Spinal cord (tissue), 10 donors: Measurements from ENCODE around the gene CCDC57. TPM values are rescaled to one million over a fixed set of nuclear protein-coding genes. Genes with fewer than 3 reads are reported as not detected.

ENCODE experiments used
- DNase-seq, 6 donors: peaks; one replicate each; pipeline versions ENCODE4 v3.0.0 to v3.0.0-alpha.2; 2013 to 2015; ENCODE audit warnings: low spot score in 6 of 6, low read depth in 4 of 6
- H3K27ac ChIP-seq: one replicate; pipeline ENCODE4 v1.5.1; 2013; ENCODE audit warnings: low read depth, low read length, control low read depth
- H3K27me3 ChIP-seq: one replicate; pipeline ENCODE4 v1.6.1; 2013; ENCODE audit warnings: low read length; ENCODE audit not compliant: control insufficient read depth, insufficient read depth
- H3K36me3 ChIP-seq: one replicate; pipeline ENCODE4 v1.6.1; 2013; ENCODE audit warnings: low read length; ENCODE audit not compliant: control insufficient read depth, insufficient read depth
- H3K4me1 ChIP-seq: one replicate; pipeline ENCODE4 v1.6.1; 2013; ENCODE audit warnings: low read length; ENCODE audit not compliant: control insufficient read depth, insufficient read depth
- H3K4me3 ChIP-seq: one replicate; pipeline ENCODE4 v1.5.1; 2013; ENCODE audit warnings: low read depth, low read length, control low read depth
- H3K9me3 ChIP-seq: one replicate; pipeline ENCODE4 v1.6.1; 2013; ENCODE audit warnings: low read length; ENCODE audit not compliant: control insufficient read depth, insufficient read depth
- WGBS: methylation state at CpG from one replicate; pipeline ENCODE4 v1.1.5; 2013; ENCODE audit warnings: missing lambda C conversion rate; ENCODE audit not compliant: insufficient coverage; 5-methylcytosine and 5-hydroxymethylcytosine counted together
- polyA plus RNA-seq, 2 donors: library from polyadenylated mRNA; unstranded; fragments of 120-200 nt; gene quantifications; one replicate each; pipeline ENCODE4 v1.2.1, GENCODE V29; 2013; ENCODE audit not compliant: insufficient read length in 2 of 2
- total RNA-seq, 2 donors: library from RNA; depleted of rRNA in 1 of 2; stranded (reverse); fragments of 120-200 nt in 1 of 2; fragments of >200 nt in 1 of 2; gene quantifications; one replicate each; pipeline versions ENCODE4 v1.2.3 to v1.2.4, GENCODE V29; 2013 to 2014
- donor health status: healthy.

The CCDC57 gene
- total and polyA plus RNA-seq, 4 donors = 15.3 to 85.3 (median 39.7) TPM

GRCh38 chr17:82089723-82090548 lies 122.7 kb downstream of the CCDC57 start:
- Histone ChIP-seq H3K4me1 (no peaks in the 10 kb centered on the region), H3K27ac (no peak overlapping the region), H3K36me3 (peaks cover 100% of the 10 kb centered on the region), H3K4me3 (no peak overlapping the region), H3K9me3 (no peaks in the 10 kb centered on the region), H3K27me3 (no peaks in the 10 kb centered on the region)
- no peak for DNase-seq
- 90% methylated on average over 26 of the region's 29 CpGs for whole genome bisulfite sequencing

- Histone ChIP-seq H3K36me3 (peaks cover 100% of the 10 kb centered on the region), H3K27me3 (no peaks in the 10 kb centered on the region), H3K27ac (no peak overlapping the region), H3K9me3 (no peaks in the 10 kb centered on the region), H3K4me3 (no peak overlapping the region), H3K4me1 (no peaks in the 10 kb centered on the region)
- WGBS = 96% methylated on average over 47 of the region's 47 CpGs
- DNase-seq = no peak
Observed at GRCh38 chr17:82088838-82089722, 123.6 kb downstream of the CCDC57 start.

- Histone ChIP-seq H3K36me3 (peaks cover 100% of the 10 kb centered on the region), H3K9me3 (no peaks in the 10 kb centered on the region), H3K4me1 (no peaks in the 10 kb centered on the region), H3K27me3 (no peaks in the 10 kb centered on the region), H3K27ac (no peak overlapping the region), H3K4me3 (no peak overlapping the region)
- no peak for DNase-seq
- 95% methylated on average over 44 of the region's 48 CpGs for WGBS
Observed at GRCh38 chr17:82087961-82088837, 124.4 kb downstream of the CCDC57 start.

GRCh38 chr17:82086941-82087906 lies 125.4 kb downstream of the CCDC57 start:
- Histone ChIP-seq H3K36me3 (peaks cover 100% of the 10 kb centered on the region), H3K9me3 (no peaks in the 10 kb centered on the region), H3K27ac (no peak overlapping the region), H3K4me3 (no peak overlapping the region), H3K4me1 (no peaks in the 10 kb centered on the region), H3K27me3 (no peaks in the 10 kb centered on the region)
- 94% methylated on average over 37 of the region's 39 CpGs for WGBS
- DNase-seq = no peak

GRCh38 chr17:82085931-82086764 lies 126.5 kb downstream of the CCDC57 start:
- no peaks in the 10 kb centered on the region for H3K4me1 ChIP-seq
- H3K4me3 ChIP-seq = no peak overlapping the region
- H3K36me3 ChIP-seq = peaks cover 100% of the 10 kb centered on the region
- H3K27ac ChIP-seq = no peak overlapping the region
- no peaks in the 10 kb centered on the region for H3K27me3 ChIP-seq
- 92% methylated on average over 25 of the region's 25 CpGs for WGBS
- no peaks in the 10 kb centered on the region for H3K9me3 ChIP-seq
- DNase-seq = no peak

- Histone ChIP-seq H3K9me3 (no peaks in the 10 kb centered on the region), H3K27ac (no peak overlapping the region), H3K36me3 (peaks cover 100% of the 10 kb centered on the region), H3K4me1 (no peaks in the 10 kb centered on the region), H3K27me3 (no peaks in the 10 kb centered on the region), H3K4me3 (no peak overlapping the region)
- WGBS = 91% methylated on average over 49 of the region's 49 CpGs
- no peak for DNase-seq
Observed at GRCh38 chr17:82085031-82085861, 127.4 kb downstream of the CCDC57 start.

- WGBS = 94% methylated on average over 27 of the region's 31 CpGs
- no peak overlapping the region for H3K4me3 ChIP-seq
- no peaks in the 10 kb centered on the region for H3K9me3 ChIP-seq
- no peaks in the 10 kb centered on the region for H3K27me3 ChIP-seq
- DNase-seq = no peak
- H3K4me1 ChIP-seq = no peaks in the 10 kb centered on the region
- H3K36me3 ChIP-seq = peaks cover 100% of the 10 kb centered on the region
- H3K27ac ChIP-seq = no peak overlapping the region
Observed at GRCh38 chr17:82084373-82085030, 128.1 kb downstream of the CCDC57 start.
